ENCODE results near the gene ATXN7. TPM values are rescaled to one million over a fixed set of nuclear protein-coding genes. Genes with fewer than 3 reads are reported as not detected.

ATXN7 gene
- total RNA-seq, 1 donor from 2014 or later = 9.5 TPM

- TF ChIP-seq, protein P1, sequence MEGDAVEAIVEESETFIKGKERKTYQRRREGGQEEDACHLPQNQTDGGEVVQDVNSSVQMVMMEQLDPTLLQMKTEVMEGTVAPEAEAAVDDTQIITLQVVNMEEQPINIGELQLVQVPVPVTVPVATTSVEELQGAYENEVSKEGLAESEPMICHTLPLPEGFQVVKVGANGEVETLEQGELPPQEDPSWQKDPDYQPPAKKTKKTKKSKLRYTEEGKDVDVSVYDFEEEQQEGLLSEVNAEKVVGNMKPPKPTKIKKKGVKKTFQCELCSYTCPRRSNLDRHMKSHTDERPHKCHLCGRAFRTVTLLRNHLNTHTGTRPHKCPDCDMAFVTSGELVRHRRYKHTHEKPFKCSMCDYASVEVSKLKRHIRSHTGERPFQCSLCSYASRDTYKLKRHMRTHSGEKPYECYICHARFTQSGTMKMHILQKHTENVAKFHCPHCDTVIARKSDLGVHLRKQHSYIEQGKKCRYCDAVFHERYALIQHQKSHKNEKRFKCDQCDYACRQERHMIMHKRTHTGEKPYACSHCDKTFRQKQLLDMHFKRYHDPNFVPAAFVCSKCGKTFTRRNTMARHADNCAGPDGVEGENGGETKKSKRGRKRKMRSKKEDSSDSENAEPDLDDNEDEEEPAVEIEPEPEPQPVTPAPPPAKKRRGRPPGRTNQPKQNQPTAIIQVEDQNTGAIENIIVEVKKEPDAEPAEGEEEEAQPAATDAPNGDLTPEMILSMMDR (IDR thresholded peaks at IDR 0.05; ENCODE audit: insufficient read depth, low read length, severe bottlenecking) = no peak
- H3K4me3 ChIP-seq (ENCODE audit: low read depth, low read length) = no peak overlapping the region
- FAIRE-seq (no peak), DNase-seq (ENCODE audit: low read depth) (no peak)
- no peaks in the 10 kb centered on the region for H3K27me3 ChIP-seq (ENCODE audit: control insufficient read depth, insufficient read depth, low read length)
- peaks cover 24% of the 10 kb centered on the region for H3K36me3 ChIP-seq (ENCODE audit: control insufficient read depth, insufficient read depth, low read length)
These were observed 129.0 kb downstream of the ATXN7 start for GRCh38 chr3:63992516-63993209.

DNA sequence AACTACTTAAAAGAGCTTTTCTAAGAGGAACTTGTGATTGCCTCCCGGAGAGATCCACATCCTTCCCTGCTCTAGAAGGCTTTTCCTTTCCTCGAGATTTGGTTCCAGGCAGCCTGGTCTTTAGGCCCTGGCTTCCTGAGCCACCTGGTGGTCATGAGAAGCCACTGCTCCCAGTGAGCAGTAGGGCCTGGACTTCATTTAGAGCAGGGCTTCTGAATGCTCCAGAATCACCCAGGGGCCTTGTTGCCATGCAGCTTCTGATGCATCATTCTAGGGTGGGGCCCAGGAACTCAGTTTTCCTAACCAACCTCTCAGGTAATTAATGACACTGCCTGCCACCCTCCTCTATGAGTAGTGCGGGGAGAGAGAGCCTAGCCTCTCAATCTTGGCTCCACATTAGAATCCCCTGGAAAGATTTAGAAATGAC is 130.0 kb downstream of the ATXN7 start:
- H3K36me3 ChIP-seq (ENCODE audit: control insufficient read depth, insufficient read depth, low read length) = peaks cover 24% of the 10 kb centered on the region
- no peak for FAIRE-seq
- peak; percentile 77 for DNase-seq (ENCODE audit: low read depth)
- TF ChIP-seq, protein P1 (IDR thresholded peaks at IDR 0.05; ENCODE audit: insufficient read depth, low read length, severe bottlenecking) = peak; percentile 92
- no peak overlapping the region for H3K4me3 ChIP-seq (ENCODE audit: low read depth, low read length)
- no peaks in the 10 kb centered on the region for H3K27me3 ChIP-seq (ENCODE audit: control insufficient read depth, insufficient read depth, low read length)

DNA sequence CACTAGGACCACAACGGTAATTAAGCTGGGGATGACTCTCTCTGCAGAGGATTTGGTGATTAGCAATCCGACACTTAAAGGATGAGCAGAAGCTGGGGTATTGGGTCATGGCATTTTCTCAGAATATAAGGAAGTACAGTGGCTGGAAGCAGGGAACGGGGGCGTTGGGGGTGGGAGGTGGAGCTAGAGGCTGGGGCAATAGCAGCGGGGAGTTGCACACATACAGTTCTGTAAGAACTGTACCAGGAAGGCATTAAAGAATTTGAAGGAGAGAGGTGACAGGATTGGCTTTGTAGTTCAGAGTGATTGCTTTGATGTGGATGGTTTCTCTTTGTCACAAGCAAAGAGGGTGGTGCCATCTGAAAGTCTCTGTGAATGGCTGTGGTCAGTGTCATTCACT is 131.4 kb downstream of the ATXN7 start:
- H3K36me3 ChIP-seq (ENCODE audit: control insufficient read depth, insufficient read depth, low read length) = peaks cover 25% of the 10 kb centered on the region
- no peaks in the 10 kb centered on the region for H3K27me3 ChIP-seq (ENCODE audit: control insufficient read depth, insufficient read depth, low read length)
- no peak for DNase-seq (ENCODE audit: low read depth)
- FAIRE-seq = no peak
- no peak overlapping the region for H3K4me3 ChIP-seq (ENCODE audit: low read depth, low read length)
- TF ChIP-seq, protein P1 (IDR thresholded peaks at IDR 0.05; ENCODE audit: insufficient read depth, low read length, severe bottlenecking) = no peak

DNA sequence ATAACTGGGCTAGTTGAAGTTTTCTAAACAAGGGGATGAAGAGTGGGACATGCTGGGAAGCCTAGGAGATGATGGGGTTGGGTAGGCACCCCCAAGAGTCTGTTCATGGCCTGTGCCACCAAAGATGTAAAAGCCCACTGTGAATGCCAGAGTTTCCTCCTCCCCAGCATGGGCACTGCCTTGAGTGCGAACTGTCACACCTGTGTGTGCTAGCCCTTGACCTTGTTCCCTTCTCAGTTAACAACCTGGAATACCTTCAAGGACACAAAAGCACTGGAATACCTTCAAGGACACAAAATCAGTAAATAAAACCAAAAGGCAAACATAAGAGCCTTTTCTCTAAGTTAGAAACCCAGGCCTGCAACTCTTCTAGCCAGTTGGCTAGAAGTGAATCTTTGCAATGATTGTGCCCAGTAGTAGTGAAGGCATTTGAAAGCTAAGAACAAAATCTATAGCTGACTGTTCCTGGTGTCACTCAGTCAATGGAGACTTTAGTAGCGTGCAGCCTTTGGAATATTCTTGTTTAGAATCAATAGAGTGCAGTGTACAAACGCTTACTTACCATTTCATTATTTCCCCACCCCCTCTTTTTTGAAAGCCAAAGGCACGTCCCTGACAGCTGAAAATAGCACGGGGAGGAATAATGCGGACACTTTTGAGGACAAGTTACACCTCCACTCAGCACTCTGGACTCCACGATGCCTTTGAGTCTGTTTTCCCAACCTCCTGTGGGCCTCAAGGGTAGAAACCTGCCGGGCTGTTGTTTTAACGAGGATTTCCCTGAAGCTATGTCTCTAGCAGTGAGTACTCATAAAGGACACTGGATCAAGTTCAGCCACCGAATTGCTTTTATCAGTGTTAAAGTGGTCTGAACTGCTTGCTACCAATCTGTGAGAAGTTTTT is 135.4 kb downstream of the ATXN7 start:
- TF ChIP-seq, protein P1 (IDR thresholded peaks at IDR 0.05; ENCODE audit: insufficient read depth, low read length, severe bottlenecking) = no peak
- no peak for DNase-seq (ENCODE audit: low read depth)
- H3K4me3 ChIP-seq (ENCODE audit: low read depth, low read length) = no peak overlapping the region
- peaks cover 17% of the 10 kb centered on the region for H3K36me3 ChIP-seq (ENCODE audit: control insufficient read depth, insufficient read depth, low read length)
- no peak for FAIRE-seq
- H3K27me3 ChIP-seq (ENCODE audit: control insufficient read depth, insufficient read depth, low read length) = no peaks in the 10 kb centered on the region

DNA sequence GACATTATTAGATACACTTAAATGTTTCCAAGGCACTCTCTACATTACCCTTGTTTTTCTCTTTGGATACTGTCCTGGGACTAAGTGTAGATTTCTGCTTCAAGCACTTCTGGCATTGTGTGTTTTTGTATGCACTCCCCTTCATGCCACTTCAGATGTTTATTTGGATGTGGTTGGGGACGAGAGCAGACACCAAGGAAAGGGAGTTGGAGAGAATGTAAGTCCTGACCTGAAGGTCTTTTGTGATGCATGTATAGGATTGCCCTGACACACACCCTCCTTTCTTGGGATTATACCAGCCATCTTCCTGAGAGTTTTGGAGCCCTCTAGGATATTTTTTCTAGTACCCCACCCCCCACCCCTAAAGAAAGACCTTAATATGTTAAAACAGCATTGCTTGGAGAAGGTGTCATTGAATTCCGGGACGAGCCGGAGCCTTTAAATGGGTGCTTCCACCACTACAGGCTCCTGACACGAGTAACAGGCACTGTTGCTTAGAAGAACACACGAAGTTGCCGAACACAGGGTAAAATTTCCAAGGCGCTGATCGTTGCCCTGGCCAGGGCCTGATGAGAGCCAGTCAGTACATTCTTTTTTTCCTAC is 136.9 kb downstream of the ATXN7 start:
- no peaks in the 10 kb centered on the region for H3K27me3 ChIP-seq (ENCODE audit: control insufficient read depth, insufficient read depth, low read length)
- TF ChIP-seq, protein P1 (IDR thresholded peaks at IDR 0.05; ENCODE audit: insufficient read depth, low read length, severe bottlenecking) = no peak
- FAIRE-seq (no peak), DNase-seq (ENCODE audit: low read depth) (no peak)
- H3K36me3 ChIP-seq (ENCODE audit: control insufficient read depth, insufficient read depth, low read length) = peaks cover 13% of the 10 kb centered on the region
- H3K4me3 ChIP-seq (ENCODE audit: low read depth, low read length) = no peak overlapping the region
